HG03575 (cell line): ENCODE data around the gene INPP1.
"Not testable (repeated sequence)": the region's sequence is repeated elsewhere in the genome, so short reads cannot be mapped to it uniquely, and the experiment has no call there.

Experiments used
- ATAC-seq: cut with Tn5 transposase; IDR thresholded peaks from one replicate; pipeline ENCODE4 v1.9.1; 2021; ENCODE audit not compliant: unreplicated experiment, insufficient number of reproducible peaks, low FRiP score; ENCODE audit errors: extremely low read depth

The INPP1 gene

DNA sequence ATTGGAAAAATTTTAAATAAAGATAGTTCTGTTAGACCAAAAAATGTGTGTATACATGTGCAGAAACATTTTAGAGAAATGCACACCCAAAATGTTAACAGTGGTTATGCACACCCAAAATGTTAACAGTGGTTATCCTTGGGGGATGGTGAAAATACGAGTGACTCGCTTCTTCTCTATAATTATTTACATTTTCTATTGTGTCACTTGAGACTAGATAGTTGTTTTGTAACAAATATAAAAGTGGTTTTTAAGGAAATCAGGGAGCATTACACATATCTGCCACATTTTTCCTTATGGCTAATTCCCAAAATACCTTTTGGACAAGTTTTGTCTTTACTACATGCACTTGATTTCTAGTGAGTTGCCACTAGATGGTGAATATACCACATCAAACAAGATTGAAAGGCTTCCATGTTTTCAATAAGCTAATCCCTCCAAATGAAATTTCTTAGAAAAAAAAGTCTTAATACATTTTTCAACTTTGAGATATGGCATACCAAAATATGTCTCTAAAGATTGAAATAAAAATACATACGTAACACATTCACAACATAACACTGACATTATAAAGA, 14.7 kb upstream of the INPP1 start:
- ATAC-seq = no peak

DNA sequence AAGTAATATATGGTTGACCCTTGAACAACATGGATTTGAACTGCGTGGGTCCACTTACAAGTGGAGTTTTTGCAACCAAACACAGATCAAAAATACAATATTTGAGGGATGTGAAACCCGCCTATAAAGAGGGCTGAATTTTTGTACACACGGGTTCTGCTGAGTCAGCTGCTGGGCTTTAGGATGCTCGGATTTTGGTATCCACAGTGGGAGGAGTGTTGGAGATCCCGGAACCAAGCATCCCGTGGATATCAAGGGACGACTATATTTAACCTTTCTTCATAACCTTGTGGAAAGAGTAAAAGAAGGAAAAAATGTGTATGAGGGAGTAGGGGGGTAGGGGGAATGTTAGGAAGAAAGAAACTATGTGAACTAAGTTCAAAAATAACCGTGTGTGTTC, 10.0 kb upstream of the INPP1 start:
- ATAC-seq = no peak

DNA sequence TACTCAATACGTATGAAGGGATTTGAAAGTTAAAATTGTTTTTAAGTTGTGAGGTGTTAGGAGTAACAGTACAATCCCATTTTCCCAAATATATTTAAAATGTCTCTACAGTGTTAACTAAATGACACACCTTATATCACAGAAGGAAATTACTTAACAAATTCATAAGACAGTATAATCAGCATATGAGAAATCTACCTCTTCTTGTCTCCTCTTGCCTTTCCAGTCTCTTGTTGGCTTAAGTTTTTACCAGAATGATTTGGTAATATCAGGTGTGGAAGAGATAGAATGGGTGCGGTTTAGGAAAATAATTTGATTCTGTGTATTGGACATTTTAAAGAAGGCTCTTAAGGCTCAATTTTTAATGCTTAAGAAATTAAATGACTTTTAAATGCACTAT, 9.5 kb upstream of the INPP1 start:
- no peak for ATAC-seq

DNA sequence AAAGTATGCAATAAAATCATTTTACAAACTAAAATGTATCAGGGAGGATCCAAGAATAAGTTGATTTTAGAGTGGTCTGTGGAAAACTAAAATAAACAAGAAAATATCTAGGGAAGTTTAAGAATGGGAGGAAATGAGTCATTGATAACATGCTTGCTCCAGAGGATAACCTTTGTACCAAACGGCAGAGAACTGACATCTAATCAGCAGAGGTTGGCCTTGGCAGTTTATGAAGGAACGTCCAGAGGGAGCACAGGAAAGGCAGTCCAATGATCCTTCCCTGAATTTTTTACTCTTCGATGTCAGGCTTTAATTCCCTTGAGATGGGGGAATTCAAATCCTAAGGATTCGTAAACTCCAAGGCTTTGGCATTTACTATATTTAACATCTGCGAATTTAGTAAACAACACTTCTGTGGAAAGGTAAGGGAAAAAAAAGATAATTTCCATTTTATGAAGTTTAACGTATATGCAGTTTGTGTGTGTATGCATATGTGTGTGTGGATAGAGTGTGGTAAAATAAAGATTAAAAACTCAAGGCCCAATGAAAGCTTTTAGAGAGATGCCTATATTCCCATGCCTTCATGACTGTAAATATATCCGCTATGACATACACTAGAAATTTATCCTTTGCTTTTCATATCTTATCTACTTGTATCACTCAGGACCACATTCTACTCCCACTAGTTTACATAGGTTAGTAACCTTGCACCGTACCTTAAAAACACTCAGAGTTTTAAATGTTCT, 8.7 kb upstream of the INPP1 start:
- no peak for ATAC-seq

DNA sequence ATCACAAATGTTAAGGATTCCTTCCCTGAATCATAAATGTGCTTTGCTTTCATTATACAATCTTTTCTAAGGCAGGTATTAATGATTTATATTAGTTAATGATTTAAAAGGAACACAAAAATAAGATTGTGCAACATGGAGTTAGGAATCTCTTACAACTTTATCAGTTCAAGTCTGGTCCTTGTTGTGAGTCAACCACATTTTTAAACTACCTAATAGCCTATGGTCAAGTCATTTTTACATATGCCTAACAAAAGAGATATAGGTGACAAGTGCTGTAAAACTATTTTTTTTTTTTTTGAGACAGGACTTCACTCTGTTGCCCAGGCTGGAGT, 8.2 kb upstream of the INPP1 start:
- ATAC-seq = no peak

DNA sequence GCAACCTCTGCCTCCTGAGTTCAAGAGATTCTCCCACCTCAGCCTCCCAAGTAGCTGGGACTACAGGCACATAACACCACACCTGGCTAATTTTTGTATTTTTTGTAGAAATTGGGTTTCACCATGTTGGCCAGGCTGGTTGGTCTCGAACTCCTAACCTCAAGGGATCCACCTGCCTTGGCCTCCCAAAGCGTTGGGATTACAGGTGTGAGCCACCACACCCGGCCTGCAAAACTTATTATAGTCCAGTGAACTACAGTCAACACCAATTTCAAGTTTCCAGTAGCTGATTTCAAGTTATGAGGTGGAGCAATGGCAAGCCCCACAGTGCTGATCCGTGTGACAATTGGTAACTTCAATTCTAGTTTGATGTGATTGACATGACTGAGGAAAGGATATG, 7.8 kb upstream of the INPP1 start:
- ATAC-seq = not testable (repeated sequence)

DNA sequence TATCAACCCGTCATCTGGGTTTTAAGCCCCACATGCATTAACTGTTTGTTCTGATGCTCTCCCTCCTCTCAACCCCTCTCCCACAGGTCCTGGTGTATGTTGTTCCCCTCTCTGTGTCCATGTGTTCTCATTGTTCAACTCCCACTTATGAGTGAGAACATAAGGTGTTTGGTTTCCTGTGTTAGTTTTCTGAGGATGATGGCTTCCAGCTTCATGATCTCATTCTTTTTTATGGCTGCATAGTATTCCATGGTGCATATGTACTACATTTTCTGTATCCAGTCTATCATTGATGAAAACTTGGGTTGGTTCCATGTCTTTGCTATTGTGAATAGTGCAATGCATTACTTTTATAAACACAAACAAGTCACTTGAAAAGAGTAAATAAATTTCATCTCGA, 7.0 kb upstream of the INPP1 start:
- no peak for ATAC-seq

DNA sequence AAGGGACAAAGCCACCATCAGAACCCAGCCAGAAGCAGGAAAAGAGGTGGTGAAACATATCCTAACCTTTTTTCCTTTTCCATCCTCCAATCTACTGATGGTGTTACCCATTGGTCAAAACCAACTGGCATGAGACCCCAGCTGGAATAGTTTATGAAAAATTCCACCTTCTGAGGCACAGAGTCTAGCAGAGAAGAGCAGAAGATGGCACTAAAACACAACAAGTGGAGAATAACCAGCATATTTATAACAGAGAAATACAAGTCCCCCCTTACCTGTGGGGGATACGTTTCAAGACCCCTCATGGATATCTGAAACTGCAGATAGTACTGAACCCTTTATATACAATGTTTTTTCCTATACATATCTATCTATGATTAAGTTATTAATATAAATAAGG, 4.9 kb upstream of the INPP1 start:
- ATAC-seq = no peak

DNA sequence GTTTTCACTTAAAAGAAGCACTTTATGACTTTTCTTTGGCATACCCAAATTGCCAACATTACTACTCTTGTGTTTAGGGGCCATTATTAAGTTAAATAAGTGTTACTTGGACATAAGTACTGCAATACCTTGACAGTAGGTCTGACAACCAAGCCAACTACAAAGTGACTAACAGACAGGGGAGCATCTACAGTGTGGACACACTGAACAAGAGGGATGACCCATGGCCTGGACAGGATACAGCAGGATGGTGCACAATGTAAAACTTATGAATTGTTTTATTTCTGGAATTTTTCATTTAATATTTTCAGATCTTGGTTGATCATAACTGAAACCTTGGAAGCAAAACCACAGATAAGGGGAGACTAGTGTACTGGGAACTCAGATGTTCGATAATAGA, 4.0 kb upstream of the INPP1 start:
- ATAC-seq = no peak

DNA sequence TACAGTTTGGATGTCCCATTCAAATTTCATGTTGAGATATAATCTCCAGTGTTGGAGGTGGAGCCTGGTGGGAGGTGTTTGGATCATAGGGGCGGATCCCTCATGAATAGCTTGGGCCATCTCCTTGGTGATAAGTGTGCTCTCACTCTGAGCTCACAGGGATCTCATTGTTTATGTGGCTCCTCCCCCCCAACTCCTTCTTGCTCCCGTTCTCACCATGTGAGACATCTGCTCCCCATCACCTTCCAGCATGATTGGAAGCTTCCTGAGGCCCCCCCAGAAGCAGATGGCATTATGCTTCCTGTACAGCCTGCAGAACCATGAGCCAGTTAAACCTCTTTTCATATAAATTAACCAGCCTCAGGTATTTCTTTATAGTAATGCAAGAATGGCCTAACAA, 3.0 kb upstream of the INPP1 start:
- no peak for ATAC-seq

DNA sequence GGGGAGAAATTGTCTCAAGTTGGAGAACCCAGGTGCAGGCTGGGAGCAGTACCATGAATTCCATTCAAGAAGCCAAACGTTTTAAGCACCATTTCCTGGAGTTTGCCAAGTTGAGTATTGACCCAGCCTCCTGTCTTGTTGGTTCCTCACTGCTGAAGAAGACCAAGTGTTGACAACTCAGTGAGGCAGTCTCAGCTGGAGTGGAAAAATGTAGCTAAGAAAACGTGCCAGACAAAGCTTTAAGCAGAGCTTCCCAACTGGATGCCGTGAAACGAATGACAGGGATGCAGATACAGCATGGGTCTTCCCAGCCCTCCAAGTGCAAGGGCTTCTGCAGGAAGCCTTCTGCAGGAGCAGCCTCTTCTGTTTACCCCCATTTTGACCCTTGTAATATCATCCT, 778 bp upstream of the INPP1 start:
- no peak for ATAC-seq

DNA sequence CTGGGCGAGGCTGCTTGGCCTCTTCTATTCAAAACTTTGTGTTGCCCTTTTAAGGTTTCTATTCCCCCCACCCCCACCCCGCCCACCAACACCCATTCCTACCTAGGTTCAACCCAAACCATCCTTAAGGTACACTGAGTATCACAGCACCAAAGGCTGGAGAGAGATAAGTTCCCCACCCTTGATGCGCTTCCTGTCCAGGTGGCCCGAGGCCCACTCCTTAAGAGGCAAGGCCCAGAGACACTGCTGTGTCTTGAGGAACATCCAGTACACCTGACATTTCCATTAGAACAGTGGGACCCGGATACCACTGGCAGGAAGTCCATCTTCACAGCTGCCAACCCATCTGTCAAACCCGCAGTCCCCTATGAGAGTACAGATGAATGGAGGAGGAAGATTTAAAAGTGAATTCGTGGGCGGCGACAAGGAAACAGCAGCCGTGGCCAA, 277 bp upstream of the INPP1 start:
- ATAC-seq = no peak

DNA sequence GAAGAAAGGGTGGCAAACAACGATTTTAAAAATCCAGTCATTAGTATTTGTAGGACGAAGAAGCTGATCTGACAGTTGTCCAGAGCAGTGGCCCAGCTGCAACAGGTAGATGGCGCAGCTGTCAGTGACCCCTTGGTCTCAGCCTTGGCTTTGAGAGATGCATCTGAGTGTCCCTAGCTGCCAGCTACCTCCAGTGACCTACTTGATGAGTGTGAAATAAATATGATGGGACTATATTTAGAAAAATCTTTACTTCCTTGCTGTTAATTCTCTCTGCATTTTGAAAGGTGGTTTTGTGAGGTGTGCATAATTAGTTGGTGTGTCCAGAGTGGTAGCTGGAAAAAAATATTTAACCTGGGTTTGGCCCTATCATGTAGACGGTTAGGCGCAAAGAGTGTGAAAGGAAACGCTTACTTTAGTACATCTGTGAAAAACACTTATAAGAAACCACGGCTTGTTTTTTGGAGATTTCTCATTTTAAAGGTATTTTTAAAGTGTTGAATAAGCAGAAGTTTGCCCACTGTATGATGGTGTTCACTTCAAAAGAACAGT, 963 bp downstream of the INPP1 start:
- peak; percentile 57 for ATAC-seq

DNA sequence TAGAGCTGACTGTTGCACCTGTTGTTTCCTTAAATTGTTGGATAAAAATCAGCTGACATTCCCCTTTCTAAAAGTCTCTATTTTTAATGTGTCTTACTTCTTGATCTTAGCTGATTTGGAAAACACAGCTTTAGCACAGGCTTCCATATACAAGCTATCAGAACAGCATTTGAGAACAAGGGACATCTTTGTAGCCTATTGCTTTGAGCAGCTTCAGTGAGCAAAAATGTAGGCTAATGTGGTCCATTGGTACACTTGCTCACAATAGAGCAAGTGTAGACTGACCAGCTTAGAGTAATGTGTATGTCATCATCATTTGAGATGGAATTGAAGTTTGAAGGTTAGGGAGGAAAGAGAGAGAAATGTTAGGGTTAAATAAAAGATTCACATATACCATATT, 7.0 kb downstream of the INPP1 start:
- no peak for ATAC-seq

DNA sequence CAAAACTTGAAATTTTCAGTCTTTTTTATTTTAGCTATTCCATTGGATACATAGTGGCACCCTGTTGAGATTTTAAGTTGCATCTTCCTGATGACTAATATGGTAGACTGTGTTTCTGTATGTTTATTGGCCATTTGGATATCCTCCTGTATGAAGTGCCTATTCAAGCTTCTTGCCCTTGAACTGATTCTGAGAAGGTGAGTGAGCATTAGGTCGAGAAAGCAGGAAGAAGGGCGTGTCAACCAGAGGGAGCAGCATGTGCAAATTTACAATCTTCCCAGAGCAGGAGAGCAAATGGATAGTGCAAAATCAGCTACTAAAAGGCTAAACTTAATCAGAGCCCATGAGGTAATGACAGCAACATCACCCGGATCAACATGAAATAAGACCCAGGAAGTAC, 8.6 kb downstream of the INPP1 start:
- no peak for ATAC-seq

DNA sequence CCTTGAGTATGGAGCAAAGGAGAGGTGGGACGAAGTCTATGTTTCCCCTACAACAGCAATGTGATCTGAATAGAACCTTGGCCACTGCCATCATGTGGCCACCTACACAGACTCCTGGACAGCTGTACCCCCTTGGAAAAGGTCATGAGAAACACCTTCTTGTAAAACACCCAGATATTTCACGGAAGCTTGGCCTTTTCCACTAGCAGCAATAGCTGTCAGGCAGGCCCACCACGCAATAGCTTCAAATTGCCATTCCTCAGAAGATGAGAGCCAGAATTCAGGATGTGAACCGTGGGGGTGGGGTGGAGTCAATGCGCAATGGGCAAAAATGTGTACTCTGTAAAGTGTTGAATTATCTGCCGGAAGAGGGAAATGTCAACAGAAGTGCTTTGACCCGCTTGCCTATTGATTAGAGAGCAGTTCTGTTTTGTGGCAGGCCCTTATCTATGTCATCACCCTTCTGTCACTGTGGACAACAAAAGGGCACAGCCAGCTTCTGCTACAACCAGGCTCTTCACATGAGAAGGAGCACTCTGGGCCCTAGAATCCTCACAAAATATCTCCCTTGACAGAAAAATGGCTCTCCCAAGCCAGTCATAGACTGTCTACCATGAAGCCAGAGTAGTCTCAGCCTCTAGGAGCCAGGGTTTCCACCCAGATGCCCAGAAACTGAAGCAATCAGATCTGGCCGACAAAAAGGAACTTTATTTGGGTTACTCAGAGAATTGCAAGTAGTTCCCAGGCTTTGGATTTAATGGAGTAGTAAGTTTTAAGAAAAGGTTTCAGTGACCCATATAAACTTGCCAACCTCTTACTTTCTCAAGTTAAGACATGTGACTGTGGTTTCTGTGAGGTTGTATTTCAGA, 9.5 kb downstream of the INPP1 start:
- ATAC-seq = no peak

DNA sequence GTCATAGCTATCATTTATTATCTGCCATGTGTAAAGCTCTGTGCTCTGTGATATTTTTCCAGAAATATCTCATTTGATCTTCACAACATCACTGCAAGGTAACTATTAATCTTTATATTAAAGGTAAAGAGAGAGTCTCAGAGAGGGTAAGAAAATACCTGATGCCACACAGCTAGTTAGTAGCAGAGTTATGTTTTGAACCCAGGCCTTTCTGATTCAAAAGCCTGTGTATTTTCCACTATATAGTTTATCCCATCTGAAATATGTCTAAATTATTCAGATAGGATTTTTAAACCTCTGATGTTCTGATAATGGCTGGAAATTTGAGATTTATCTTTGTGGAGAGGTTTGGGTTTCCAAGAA, 10.1 kb downstream of the INPP1 start:
- ATAC-seq = no peak

DNA sequence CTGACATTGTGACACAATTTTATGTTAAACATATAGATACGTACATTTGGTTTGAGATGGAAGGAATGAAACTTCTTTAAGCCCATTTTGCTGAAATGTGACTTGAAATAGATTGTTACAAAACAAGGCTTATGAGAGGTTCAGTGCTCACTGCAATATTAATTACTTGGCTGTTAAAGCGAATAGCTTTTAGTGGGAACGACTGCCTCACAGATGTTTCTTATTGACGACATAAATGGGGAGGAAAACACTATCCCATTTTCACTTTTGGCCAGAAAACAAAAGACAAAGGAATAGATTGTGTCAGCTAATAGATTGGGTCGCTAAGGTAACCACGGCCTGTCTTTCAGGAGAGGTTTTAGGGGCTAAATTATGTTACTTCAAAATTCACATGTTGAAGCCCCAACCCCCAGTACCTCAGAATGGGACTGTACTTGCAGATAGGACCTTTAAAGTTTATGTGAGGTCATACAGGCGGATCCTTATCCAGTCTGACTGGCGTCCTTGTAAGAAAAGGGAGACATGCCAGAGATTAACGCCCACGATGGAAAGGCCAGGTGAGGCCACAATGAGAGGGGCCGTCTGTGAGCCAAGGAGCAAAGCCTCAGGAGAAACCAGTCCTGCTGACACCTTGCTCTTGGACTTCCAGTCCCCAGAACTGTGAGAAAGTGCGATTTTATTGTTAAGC, 10.8 kb downstream of the INPP1 start:
- ATAC-seq = no peak

DNA sequence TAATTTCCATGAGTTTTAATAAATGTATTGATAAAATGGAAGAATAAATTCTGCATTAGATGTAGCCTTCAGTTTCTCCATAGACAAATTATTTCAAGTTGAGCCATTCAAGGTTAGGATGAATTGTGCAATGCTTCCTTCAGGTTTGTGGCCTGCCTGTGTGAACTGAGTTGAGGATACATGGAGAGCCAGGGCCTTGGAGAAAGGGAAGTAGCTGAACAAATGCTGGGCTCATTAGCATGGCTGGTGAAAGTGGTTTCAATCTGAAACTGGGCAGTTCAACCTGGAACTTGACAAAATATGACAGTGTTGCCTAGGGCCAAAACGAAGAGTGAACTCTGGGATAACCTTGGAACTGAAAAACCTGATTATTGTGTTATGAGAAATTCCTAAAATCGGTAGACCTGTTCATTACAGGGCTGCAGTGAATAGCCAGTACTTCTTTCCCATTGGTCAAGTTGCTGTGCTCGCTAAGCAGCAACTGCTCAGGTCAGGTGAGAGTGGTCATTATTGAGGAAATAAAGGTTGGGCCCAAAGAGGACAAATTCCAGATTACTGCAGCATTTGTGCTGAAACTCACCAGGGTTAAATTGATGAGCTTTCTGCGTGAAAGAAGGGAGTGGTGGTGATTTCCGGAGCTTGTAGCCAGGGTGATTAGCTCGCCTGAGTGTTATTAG, 12.7 kb downstream of the INPP1 start:
- no peak for ATAC-seq
